ENCODE data around the gene NSA2.
"Not testable (repeated sequence)": the region's sequence is repeated elsewhere in the genome, so short reads cannot be mapped to it uniquely, and the experiment has no call there.

The NSA2 gene
- total RNA-seq, result 77.3 to 213 (median 126) reads per million in 9 experiments

DNA sequence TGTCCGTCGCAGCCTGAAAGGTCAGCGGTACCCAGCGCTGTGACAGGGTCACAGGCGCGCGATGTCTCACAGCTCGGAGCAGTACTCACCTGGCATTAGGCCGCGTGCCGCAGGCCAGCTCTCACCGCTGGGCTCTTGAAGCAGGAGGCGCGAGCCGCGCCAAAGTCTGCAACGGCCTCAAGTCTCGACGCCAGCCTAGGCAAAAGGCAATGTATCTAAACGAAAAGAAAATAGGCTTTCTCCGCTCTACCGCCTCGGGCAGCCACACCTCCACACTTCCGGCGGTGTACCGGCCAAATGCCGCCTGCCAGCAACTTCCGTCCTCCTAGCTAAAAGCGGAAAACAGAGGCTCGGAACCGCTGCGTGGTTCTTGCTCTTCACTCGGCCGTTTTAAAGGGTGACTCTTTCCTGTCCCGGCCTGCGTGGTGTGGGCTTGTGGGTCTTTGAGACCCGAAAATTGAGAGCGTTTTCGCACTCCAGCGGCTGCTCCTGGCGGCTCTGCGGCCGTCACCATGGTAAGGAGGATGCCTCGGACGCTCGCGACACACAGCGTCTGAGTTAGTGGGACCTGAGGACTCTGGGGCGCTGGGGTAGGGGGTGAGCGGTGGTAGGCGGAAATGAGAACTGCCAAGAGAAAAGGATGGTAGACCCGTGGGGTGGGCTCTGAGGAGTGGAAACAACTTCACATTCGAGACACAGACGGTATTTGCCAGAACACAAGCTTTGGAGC, at the start of gene NSA2, which contains the start of gene GFM2:
Gene NSA2 (plus strand): TSS at position 401 of the 730 bp plus-strand sequence. CDS start 112 bp downstream, at position 513.
Gene GFM2 (minus strand): TSS at position 269 of the 730 bp plus-strand sequence. CDS start 3,375 bp downstream, outside the sequence.
- ATAC-seq (replicated peaks) (peak; percentile 92), DNase-seq (peak; percentile 92 to 95 (median 92))
- Mint-ChIP-seq H3K36me3 (ENCODE audit: insufficient read depth) (peaks cover 39% of the 10 kb centered on the region), H3K27me3 (no peaks in the 10 kb centered on the region), H3K4me3 (peak within 1 kb of the TSS; percentile 98 to 100), H3K27ac (peak within 1 kb of the TSS; percentile 97 to 98), H3K9me3 (no peaks in the 10 kb centered on the region), H3K4me1 (ENCODE audit: low read depth in 2 of 2) (peaks cover 17 to 32% of the 10 kb centered on the region in 2 donors)

DNA sequence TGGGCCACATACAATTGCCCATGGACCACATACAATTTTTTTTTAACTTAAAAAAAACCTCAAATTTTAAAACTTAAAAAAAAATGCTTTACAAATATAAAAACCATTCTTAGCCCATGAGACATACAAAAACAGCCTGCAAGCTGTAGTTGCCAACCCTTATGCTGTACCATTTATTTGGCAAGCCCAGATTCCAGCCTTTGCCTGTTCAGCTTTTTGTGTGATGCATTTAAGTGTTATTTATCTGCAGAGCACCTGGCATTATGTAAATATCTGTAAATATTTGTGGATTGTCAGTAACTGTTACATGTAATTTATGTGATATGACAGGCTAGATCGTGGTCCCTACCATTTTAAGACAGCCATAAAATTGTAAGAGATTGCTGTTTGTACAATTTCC, 49.5 kb upstream of the NSA2 start:
- Mint-ChIP-seq H3K27me3 (no peaks in the 10 kb centered on the region), H3K36me3 (ENCODE audit: insufficient read depth) (peaks cover 46% of the 10 kb centered on the region), H3K27ac (peak overlapping the region in 1 of 2 donors; percentile 52), H3K4me3 (no peak overlapping the region), H3K4me1 (ENCODE audit: low read depth in 2 of 2) (peaks cover 0 to 4% of the 10 kb centered on the region in 2 donors), H3K9me3 (no peaks in the 10 kb centered on the region)
- DNase-seq (no peak), ATAC-seq (replicated peaks) (no peak)

DNA sequence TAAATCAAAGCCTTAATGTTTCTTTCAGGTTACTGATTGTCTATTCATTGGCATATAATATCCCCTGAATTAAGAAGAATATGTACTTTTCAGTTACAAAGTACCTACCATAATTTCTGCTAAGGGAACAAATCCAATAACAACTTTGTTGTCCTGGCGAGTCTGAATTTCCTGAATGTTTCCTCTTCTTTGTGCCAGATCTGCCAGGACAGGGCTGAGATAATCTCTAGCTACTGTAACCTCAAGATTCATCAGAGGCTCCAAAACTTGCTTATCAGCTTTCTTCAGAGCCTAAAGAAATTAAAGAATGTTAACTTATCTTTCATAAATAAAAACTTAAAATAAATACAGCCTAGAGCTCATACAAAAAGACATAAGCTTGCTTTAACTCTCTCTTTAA, 44.8 kb upstream of the NSA2 start:
- no peak overlapping the region for H3K27ac Mint-ChIP-seq
- peaks cover 46% of the 10 kb centered on the region for H3K36me3 Mint-ChIP-seq (ENCODE audit: insufficient read depth)
- H3K4me1 Mint-ChIP-seq (ENCODE audit: low read depth in 2 of 2), result no peaks in the 10 kb centered on the region
- no peaks in the 10 kb centered on the region for H3K9me3 Mint-ChIP-seq
- H3K27me3 Mint-ChIP-seq, result no peaks in the 10 kb centered on the region
- no peak for DNase-seq
- no peak overlapping the region for H3K4me3 Mint-ChIP-seq
- ATAC-seq (replicated peaks), result no peak

DNA sequence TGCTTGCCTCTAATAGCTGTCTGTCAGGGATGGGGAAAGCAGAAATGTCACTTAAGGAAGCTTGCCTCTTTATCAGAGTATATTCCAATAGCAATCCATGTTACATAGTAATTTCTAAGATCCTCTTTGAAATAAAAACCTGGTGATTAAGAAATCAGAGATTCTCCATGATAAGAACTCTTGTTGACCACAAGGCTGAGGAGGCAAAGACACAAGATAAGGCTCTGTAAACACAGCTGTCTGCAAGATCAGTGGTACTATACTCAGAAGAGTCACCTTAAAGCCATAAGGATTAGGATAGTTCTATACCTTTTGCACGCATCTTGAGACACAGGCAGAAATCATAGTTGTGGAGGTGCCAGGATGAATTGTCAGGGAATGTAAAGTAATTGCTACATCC, 41.7 kb upstream of the NSA2 start:
- Mint-ChIP-seq H3K4me3 (no peak overlapping the region), H3K27me3 (no peaks in the 10 kb centered on the region), H3K36me3 (ENCODE audit: insufficient read depth) (peaks cover 50% of the 10 kb centered on the region), H3K9me3 (no peaks in the 10 kb centered on the region), H3K4me1 (ENCODE audit: low read depth in 2 of 2) (no peaks in the 10 kb centered on the region), H3K27ac (no peak overlapping the region)
- DNase-seq, result no peak
- no peak for ATAC-seq (replicated peaks)

DNA sequence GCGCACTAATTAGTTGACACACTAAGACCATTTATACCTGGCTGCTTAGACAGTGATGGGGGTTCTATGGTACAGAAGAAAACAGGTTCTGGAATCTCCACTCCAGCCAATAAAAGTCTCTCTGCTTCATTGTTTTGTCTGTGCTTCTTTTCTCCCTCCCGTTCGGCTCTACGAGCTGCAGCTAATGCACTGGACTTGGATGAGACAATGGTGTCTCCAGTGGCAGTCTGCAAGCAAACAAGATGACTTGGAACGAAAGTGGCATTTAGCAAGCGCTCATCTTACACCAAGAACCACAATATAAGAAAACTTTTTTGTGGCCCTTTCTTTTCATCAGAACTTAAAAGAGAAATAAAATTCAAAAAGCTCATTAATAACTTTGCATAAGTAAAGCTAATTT, 30.3 kb upstream of the NSA2 start:
- Mint-ChIP-seq H3K4me3 (no peak overlapping the region), H3K9me3 (no peaks in the 10 kb centered on the region), H3K4me1 (ENCODE audit: low read depth in 2 of 2) (no peaks in the 10 kb centered on the region), H3K27me3 (no peaks in the 10 kb centered on the region), H3K36me3 (ENCODE audit: insufficient read depth) (peaks cover 48% of the 10 kb centered on the region), H3K27ac (no peak overlapping the region)
- ATAC-seq (replicated peaks), result no peak
- DNase-seq, result no peak

DNA sequence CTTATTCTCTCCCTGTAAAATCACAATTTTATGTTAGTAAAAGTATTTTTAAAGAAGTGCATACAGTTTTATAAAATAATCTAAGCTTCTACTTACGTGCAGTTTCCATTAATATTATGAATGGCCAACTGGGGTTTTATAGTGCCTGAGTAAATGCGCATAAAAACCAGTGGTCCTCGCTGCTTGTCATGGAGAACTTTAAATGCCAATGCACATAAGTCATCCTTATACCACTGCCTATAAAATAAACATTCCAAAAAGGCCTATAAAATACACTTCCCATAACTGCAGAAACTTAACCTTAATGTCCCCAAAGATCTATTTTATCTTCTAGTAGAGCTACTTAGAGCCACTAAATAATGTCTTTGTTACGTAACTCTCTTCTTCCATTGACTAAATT, 28.6 kb upstream of the NSA2 start:
- ATAC-seq (replicated peaks) (no peak), DNase-seq (no peak)
- Mint-ChIP-seq H3K27me3 (no peaks in the 10 kb centered on the region), H3K9me3 (no peaks in the 10 kb centered on the region), H3K4me3 (no peak overlapping the region), H3K4me1 (ENCODE audit: low read depth in 2 of 2) (no peaks in the 10 kb centered on the region), H3K27ac (no peak overlapping the region), H3K36me3 (ENCODE audit: insufficient read depth) (peaks cover 59% of the 10 kb centered on the region)

DNA sequence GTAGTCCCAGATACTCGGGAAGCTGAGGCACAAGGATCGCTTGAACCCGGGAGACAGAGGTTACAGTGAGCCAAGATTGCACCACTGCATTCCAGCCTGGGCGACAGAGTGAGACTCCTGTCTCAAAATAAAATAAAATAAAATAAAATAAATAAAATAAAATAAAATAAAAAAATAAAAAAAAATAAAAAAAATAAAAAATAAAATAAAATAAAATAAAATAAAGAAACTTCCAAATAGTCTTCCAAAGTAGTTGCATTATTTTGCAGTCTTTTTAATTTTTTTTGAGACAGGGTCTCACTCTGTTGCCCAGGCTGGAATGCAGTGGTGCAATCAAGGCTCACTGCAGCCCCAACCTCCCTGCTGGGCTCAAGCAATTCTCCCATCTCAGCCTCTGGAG, 18.3 kb upstream of the NSA2 start:
- not testable (repeated sequence) for H3K27me3 Mint-ChIP-seq; H3K9me3 Mint-ChIP-seq; DNase-seq; H3K27ac Mint-ChIP-seq; ATAC-seq (replicated peaks); H3K4me3 Mint-ChIP-seq; H3K4me1 Mint-ChIP-seq (ENCODE audit: low read depth in 2 of 2)
- peaks cover 61% of the 10 kb centered on the region for H3K36me3 Mint-ChIP-seq (ENCODE audit: insufficient read depth)

DNA sequence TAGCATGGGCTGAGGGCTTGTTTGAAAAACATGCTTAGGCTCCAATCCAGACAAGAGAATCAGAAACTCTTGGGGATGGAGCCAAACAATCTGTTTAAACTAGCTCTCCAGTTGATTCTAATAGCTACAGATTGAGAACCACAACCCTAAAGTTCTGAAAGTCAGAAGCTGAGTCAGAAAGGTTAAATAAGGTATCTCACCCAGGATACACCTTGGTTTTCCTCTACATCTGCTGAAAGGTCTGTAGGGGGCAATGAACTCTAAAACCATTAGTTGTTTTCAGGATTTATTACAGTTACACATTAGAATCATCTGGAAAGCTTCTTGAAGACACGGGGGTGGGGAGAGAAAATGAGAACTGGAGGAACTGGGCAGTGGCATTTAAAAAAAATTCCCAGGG, 5.8 kb upstream of the NSA2 start:
- Mint-ChIP-seq H3K36me3 (ENCODE audit: insufficient read depth) (peaks cover 24% of the 10 kb centered on the region), H3K27me3 (no peaks in the 10 kb centered on the region), H3K4me1 (ENCODE audit: low read depth in 2 of 2) (peaks cover 14 to 30% of the 10 kb centered on the region in 2 donors), H3K27ac (peak overlapping the region in 1 of 2 donors; percentile 35), H3K9me3 (no peaks in the 10 kb centered on the region), H3K4me3 (no peak overlapping the region)
- ATAC-seq (replicated peaks), result no peak
- no peak for DNase-seq

DNA sequence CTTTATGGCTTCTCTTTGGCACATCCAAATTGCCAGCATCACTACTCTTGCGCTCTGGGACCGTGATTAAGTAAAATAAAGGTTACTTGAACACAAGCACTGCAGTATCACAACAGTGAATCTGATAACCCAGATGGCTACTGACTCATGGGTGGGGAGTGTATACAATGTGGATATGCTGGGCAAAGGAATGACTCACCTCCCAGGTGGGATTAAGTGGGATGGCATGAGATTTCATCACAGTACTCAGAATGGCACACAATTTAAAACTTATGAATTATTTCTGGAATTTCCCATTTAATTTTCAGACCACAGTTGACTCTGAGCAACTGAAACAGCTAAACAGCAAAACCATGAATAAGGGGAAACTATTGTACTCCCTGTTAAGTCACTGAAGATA, 4.5 kb upstream of the NSA2 start:
- no peak for DNase-seq
- peaks cover 23% of the 10 kb centered on the region for H3K36me3 Mint-ChIP-seq (ENCODE audit: insufficient read depth)

DNA sequence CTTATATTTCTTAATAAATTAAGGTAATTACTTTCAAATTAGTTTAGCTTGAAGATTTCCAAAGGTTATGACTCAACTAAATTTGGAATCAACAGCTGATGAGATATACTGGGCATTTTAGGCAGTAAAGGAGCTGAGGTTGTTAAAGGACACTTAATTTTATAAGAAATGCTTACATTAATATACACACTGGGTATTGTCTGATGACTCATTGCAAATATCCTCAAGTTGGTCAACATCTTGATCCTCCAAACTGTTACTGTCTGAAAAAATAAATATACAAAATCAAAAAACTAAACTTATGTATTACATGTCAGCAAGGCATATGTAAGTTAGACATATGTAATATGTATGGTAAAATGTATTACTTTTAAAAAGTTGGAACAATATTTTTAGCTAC, 3.5 kb upstream of the NSA2 start:
- no peaks in the 10 kb centered on the region for H3K27me3 Mint-ChIP-seq
- no peak overlapping the region for H3K27ac Mint-ChIP-seq

More for the DNA sequence above, 4.5 kb upstream of the NSA2 start:
- Mint-ChIP-seq H3K4me3 (no peak overlapping the region), H3K4me1 (ENCODE audit: low read depth in 2 of 2) (peaks cover 23 to 36% of the 10 kb centered on the region in 2 donors), H3K9me3 (no peaks in the 10 kb centered on the region), H3K27ac (no peak overlapping the region), H3K27me3 (no peaks in the 10 kb centered on the region)
- no peak for ATAC-seq (replicated peaks)

DNA sequence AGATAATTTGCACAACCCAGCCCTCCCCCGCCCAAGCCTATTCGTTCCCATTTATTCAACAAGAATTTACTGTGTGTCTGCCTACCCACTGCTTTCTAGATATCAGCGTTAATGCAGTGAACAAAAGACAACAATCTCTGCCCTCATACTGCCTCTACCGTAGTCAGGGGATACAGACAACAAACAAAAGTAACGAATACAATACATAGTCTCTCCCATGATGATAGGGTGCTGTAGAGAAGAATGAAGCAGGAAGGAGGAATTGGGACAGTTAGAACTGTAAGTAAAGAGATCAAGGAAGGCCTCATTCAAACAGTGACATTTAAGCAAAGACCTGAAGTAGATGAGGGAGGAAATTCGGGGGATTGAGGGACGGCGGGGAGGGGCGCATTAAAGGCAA, 1.8 kb upstream of the NSA2 start:
- ATAC-seq (replicated peaks), result no peak
- H3K4me3 Mint-ChIP-seq, result peak overlapping the region; percentile 98 to 100
- H3K4me1 Mint-ChIP-seq (ENCODE audit: low read depth in 2 of 2), result peaks cover 22 to 44% of the 10 kb centered on the region in 2 donors
- DNase-seq, result no peak
- no peaks in the 10 kb centered on the region for H3K9me3 Mint-ChIP-seq
- H3K27me3 Mint-ChIP-seq, result no peaks in the 10 kb centered on the region
- H3K36me3 Mint-ChIP-seq (ENCODE audit: insufficient read depth), result peaks cover 33% of the 10 kb centered on the region
- peak overlapping the region in 1 of 2 donors; percentile 16 for H3K27ac Mint-ChIP-seq

More for the DNA sequence above, 3.5 kb upstream of the NSA2 start:
- Mint-ChIP-seq H3K36me3 (ENCODE audit: insufficient read depth) (peaks cover 23% of the 10 kb centered on the region), H3K4me3 (no peak overlapping the region), H3K4me1 (ENCODE audit: low read depth in 2 of 2) (peaks cover 23 to 43% of the 10 kb centered on the region in 2 donors), H3K9me3 (no peaks in the 10 kb centered on the region)
- DNase-seq (no peak), ATAC-seq (replicated peaks) (no peak)

DNA sequence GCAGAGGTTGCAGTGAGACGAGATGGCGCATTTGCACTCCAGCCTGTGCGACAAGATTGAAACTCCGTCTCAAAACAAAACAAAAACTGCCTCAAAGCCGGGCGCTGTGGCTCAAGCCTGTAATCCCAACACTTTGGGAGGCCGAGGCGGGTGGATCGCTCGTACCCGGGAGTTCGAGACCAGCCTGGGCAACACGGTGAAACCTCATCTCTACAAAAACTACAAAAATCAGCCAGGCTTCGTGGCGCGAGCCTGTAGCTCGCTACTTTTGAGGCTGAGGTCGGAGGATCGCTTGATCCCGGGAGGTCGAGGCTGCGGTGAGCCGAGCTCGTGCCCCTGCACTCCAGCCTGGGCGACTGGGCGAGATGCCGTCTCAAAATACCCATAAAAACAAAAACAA, 1.1 kb upstream of the NSA2 start:
- Mint-ChIP-seq H3K36me3 (ENCODE audit: insufficient read depth) (peaks cover 34% of the 10 kb centered on the region), H3K9me3 (no peaks in the 10 kb centered on the region), H3K27me3 (no peaks in the 10 kb centered on the region), H3K4me1 (ENCODE audit: low read depth in 2 of 2) (peaks cover 20 to 38% of the 10 kb centered on the region in 2 donors), H3K4me3 (peak overlapping the region; percentile 98 to 100), H3K27ac (peak overlapping the region; percentile 97 to 98)
- DNase-seq, result no peak
- ATAC-seq (replicated peaks), result no peak

DNA sequence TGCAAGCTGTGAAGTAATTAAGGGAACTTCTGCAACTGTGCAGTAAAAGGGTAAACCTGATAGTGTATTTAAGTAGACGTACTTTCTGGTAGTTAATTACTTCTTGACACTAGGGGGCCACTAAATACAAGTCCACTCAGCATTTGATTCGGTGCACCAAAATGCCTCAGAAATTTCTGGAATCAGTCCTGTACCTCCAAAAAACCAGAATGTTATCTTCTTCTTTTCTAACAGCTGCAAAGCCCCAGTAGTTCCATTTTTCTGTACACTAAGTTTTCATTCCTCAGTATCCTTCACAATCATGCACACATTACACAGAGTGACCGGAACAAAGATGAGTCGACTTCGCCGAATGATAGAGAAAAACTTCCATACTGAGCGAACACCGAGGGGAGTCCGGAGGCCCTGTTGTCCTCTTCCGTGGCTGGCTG, 616 bp upstream of the NSA2 start:
- no peaks in the 10 kb centered on the region for H3K9me3 Mint-ChIP-seq
- DNase-seq, result peak in 2 of 3 experiments; percentile 13 to 25
- peak overlapping the region; percentile 97 to 98 for H3K27ac Mint-ChIP-seq
- H3K27me3 Mint-ChIP-seq, result no peaks in the 10 kb centered on the region
- peaks cover 34% of the 10 kb centered on the region for H3K36me3 Mint-ChIP-seq (ENCODE audit: insufficient read depth)
- H3K4me3 Mint-ChIP-seq, result peak overlapping the region; percentile 98 to 100
- peaks cover 17 to 35% of the 10 kb centered on the region in 2 donors for H3K4me1 Mint-ChIP-seq (ENCODE audit: low read depth in 2 of 2)
- ATAC-seq (replicated peaks), result peak; percentile 40

DNA sequence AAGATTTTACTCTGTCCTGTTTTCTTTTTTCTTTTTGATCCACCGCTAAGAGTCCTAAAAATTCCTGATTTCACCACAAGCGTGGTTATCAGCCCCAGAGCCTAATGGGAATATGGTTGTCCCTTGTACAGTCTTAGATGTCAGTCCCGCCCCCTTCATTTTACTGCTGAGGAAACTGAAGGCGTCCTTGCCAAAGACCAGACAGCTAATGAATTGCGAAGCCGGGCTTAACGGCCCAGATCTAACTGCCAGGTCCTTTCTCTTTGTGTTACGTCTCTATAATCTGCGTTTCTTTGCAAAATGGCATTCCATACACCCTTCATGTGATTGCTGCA, 497 bp downstream of the NSA2 start:
- Mint-ChIP-seq H3K27me3 (no peaks in the 10 kb centered on the region), H3K4me3 (peak overlapping the region; percentile 98 to 100), H3K27ac (peak overlapping the region; percentile 97 to 98), H3K9me3 (no peaks in the 10 kb centered on the region), H3K36me3 (ENCODE audit: insufficient read depth) (peaks cover 44% of the 10 kb centered on the region), H3K4me1 (ENCODE audit: low read depth in 2 of 2) (peaks cover 17 to 32% of the 10 kb centered on the region in 2 donors)
- peak; percentile 14 for ATAC-seq (replicated peaks)
- DNase-seq, result peak in 1 of 3 experiments; percentile 8

Measured in effector memory CD8-positive, alpha-beta T cell (primary cell).